CD14-positive monocyte (primary cell): ENCODE measurements around the gene IFI44L. TPM values are rescaled to one million over a fixed set of nuclear protein-coding genes. Genes with fewer than 3 reads are reported as not detected.

Experiments
- DNase-seq, 3 donors: peaks; one replicate each; pipeline ENCODE4 v3.0.0-alpha.2; 2011 to 2022
- H2AFZ ChIP-seq: 2 replicates; pipeline ENCODE4 v1.6.0; 2012; ENCODE audit warnings: mild to moderate bottlenecking, low read depth, low read length, inconsistent platforms; ENCODE audit not compliant: insufficient read depth, poor library complexity, severe bottlenecking
- H3K27ac ChIP-seq, 2 donors: 1 replicate in 1 of 2; 2 replicates in 1 of 2; pipeline ENCODE4 v1.5.1; 2012 to 2013; ENCODE audit warnings: low read length in 2 of 2, control low read depth in 1 of 2, inconsistent platforms in 1 of 2, low read depth in 1 of 2, mild to moderate bottlenecking in 1 of 2
- H3K27me3 ChIP-seq, 2 donors: one replicate each; pipeline versions ENCODE4 v1.6.0 to v1.6.1; 2011 to 2013; ENCODE audit warnings: low read length in 2 of 2; ENCODE audit not compliant: control insufficient read depth in 2 of 2, insufficient read depth in 2 of 2
- H3K36me3 ChIP-seq, 2 donors: replicated peaks in 1 of 2; 1 replicate in 1 of 2; 2 replicates in 1 of 2; pipeline versions ENCODE4 v1.5.1 to v1.6.1; 2012 to 2013; ENCODE audit warnings: low read length in 2 of 2, control low read depth in 1 of 2, inconsistent platforms in 1 of 2, mild to moderate bottlenecking in 1 of 2; ENCODE audit not compliant: insufficient read depth in 2 of 2, control insufficient read depth in 1 of 2
- H3K4me1 ChIP-seq, 2 donors: 1 replicate in 1 of 2; 2 replicates in 1 of 2; pipeline versions ENCODE4 v1.5.1 to v1.6.1; 2012 to 2013; ENCODE audit warnings: low read length in 2 of 2, control low read depth in 1 of 2, inconsistent platforms in 1 of 2, mild to moderate bottlenecking in 1 of 2, moderate library complexity in 1 of 2; ENCODE audit not compliant: insufficient read depth in 2 of 2, control insufficient read depth in 1 of 2
- H3K4me2 ChIP-seq: replicated peaks from 2 replicates; pipeline ENCODE3; 2012; ENCODE audit warnings: low read length, moderate library complexity, mild to moderate bottlenecking; ENCODE audit not compliant: poor library complexity, severe bottlenecking; ENCODE audit errors: extremely low read depth
- H3K4me3 ChIP-seq, 3 experiments: fragments of 200-600 bp in 1 of 3; sonication (generic) in 1 of 3; replicated peaks in 1 of 3; 1 replicate in 2 of 3; 2 replicates in 1 of 3; pipeline ENCODE4 v1.5.1; 2011 to 2013; ENCODE audit warnings: low read length in 3 of 3, mild to moderate bottlenecking in 3 of 3, control low read depth in 2 of 3, low read depth in 2 of 3, inconsistent platforms in 1 of 3, moderate library complexity in 1 of 3
- H3K79me2 ChIP-seq: 2 replicates; pipeline ENCODE4 v1.6.0; 2012; ENCODE audit warnings: mild to moderate bottlenecking, control low read depth, inconsistent platforms, low read length, moderate library complexity; ENCODE audit not compliant: insufficient read depth
- H3K9ac ChIP-seq: 2 replicates; pipeline ENCODE4 v1.6.0; 2017; ENCODE audit warnings: low read length, mild to moderate bottlenecking; ENCODE audit not compliant: insufficient read depth, poor library complexity, severe bottlenecking
- H3K9me3 ChIP-seq, 2 donors: replicated peaks in 1 of 2; 1 replicate in 1 of 2; 2 replicates in 1 of 2; pipeline versions ENCODE4 v1.5.1 to v1.6.1; 2012 to 2013; ENCODE audit warnings: low read length in 2 of 2, control low read depth in 1 of 2; ENCODE audit not compliant: control insufficient read depth in 1 of 2, insufficient read depth in 1 of 2
- H4K20me1 ChIP-seq: 2 replicates; pipeline ENCODE4 v1.6.0; 2012; ENCODE audit warnings: mild to moderate bottlenecking, low read length, control low read depth, moderate library complexity; ENCODE audit not compliant: insufficient read depth
- H3K27ac Mint-ChIP-seq, 7 donors: one replicate each; pipeline ENCODE4 v1.8.0; 2020; ENCODE audit warnings: mild to moderate bottlenecking in 7 of 7, mixed read lengths in 7 of 7, moderate library complexity in 6 of 7, inconsistent platforms in 2 of 7
- H3K27me3 Mint-ChIP-seq, 3 donors: one replicate each; pipeline ENCODE4 v1.8.0; 2021 to 2022; ENCODE audit warnings: low read depth in 3 of 3, mild to moderate bottlenecking in 3 of 3, mixed read lengths in 3 of 3, moderate library complexity in 3 of 3, inconsistent platforms in 1 of 3
- H3K36me3 Mint-ChIP-seq, 2 donors: one replicate each; pipeline ENCODE4 v1.8.0; 2020; ENCODE audit warnings: mixed read lengths in 2 of 2, inconsistent platforms in 1 of 2, mild to moderate bottlenecking in 1 of 2
- H3K4me1 Mint-ChIP-seq: one replicate; pipeline ENCODE4 v1.8.0; 2020; ENCODE audit warnings: mild to moderate bottlenecking, mixed read lengths
- H3K4me3 Mint-ChIP-seq, 2 donors: one replicate each; pipeline ENCODE4 v1.8.0; 2020; ENCODE audit warnings: mild to moderate bottlenecking in 2 of 2, mixed read lengths in 2 of 2, moderate library complexity in 1 of 2
- H3K9me3 Mint-ChIP-seq, 7 donors: one replicate each; pipeline ENCODE4 v1.8.0; 2020 to 2022; ENCODE audit warnings: mixed read lengths in 7 of 7, mild to moderate bottlenecking in 6 of 7, moderate library complexity in 6 of 7, inconsistent platforms in 2 of 7
- WGBS: methylation state at CpG from one replicate; pipeline ENCODE4 v1.1.5; 2013; ENCODE audit warnings: missing lambda C conversion rate; ENCODE audit not compliant: insufficient coverage; 5-methylcytosine and 5-hydroxymethylcytosine counted together
- intact Hi-C, 2 donors: fragments of 100-400 bp; cut with micrococcal nuclease; formaldehyde crosslinking; loops; one replicate each; pipeline versions ENCODE4 v1.15.0 to v1.15.1; 2023
- polyA minus RNA-seq: library from RNA; depleted of rRNA, polyadenylated mRNA; stranded (reverse); fragments of >200 nt; gene quantifications from 2 replicates; pipeline ENCODE4 v1.2.3, GENCODE V29; 2012
- polyA plus RNA-seq, 3 donors: library from polyadenylated mRNA; depleted of rRNA in 1 of 3; unstranded in 2 of 3; stranded (reverse) in 1 of 3; fragments of 300-500 nt in 2 of 3; fragments of >200 nt in 1 of 3; fragmentation: Illumina TruSeq in 2 of 3; gene quantifications; 1 replicate in 2 of 3; 2 replicates in 1 of 3; pipeline ENCODE4 v1.2.3, GENCODE V29; 2012 to 2021
- total RNA-seq, 12 experiments: library from RNA in 1 of 12; stranded (reverse) in 1 of 12; fragments of 120-200 nt in 1 of 12; gene quantifications; one replicate each; pipeline ENCODE4 v1.2.4 and lab custom pipeline; 2013 to 2026; ENCODE audit warnings: mixed read lengths in 6 of 12, inconsistent platforms in 1 of 12
- TF ChIP-seq, protein P1 (sequence below): fragments of 200-600 bp; IDR thresholded peaks from one replicate; pipeline ENCODE4 v1.8.0; 2022; ENCODE audit warnings: antibody characterized with exemption, mild to moderate bottlenecking

IFI44L gene
- 37.7 TPM for total RNA-seq (2013)
- polyA plus RNA-seq (10 to 100 TPM in 2 of 3 donors, 1 to 10 TPM in 1; 8.6 to 17.4 (median 11.0) TPM), polyA minus RNA-seq (6.7 and 13.6 TPM in 2 replicates), total RNA-seq (lab: John Stamatoyannopoulos, UW) (11.9 to 280 (median 47.1) reads per million in 11 experiments)

DNA sequence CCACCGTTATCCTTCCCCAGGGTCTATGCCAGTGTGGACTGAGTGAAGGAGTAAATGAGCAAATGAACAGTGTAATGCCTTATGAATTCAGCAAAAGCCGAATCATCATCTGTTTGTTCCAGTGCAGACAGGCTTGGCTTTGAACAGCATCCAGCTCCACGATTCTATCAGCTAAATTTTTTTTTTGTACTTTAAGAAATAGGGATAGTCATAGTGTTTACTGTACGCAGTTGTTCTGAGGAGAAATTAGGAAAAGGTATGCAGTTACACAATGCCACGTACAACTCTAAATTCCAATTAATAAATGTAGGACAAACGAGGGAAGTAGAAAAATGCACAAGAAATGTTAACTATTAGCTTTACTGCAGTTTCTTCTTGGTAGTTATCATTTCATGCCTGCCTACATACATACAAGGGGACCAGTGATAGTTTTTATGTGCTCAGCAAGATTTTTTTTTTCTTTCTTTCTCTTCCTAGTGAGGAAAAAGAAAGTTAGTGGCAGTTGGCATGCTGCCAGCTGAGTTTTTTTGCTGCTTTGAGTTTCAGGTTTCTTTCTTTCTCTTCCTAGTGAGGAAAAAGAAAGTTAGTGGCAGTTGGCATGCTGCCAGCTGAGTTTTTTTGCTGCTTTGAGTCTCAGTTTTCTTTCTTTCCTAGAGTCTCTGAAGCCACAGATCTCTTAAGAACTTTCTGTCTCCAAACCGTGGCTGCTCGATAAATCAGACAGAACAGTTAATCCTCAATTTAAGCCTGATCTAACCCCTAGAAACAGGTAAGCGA is at the start of gene IFI44L:
TSS of gene IFI44L (plus strand) at position 646 of the 777 bp plus-strand sequence. CDS start 7,468 bp downstream, outside the sequence.
- Mint-ChIP-seq H3K4me3 (peak within 1 kb of the TSS; percentile 47 to 91), H3K27me3 (no peaks in the 10 kb centered on the region), H3K4me1 (peaks cover 35% of the 10 kb centered on the region), H3K36me3 (peaks cover 0 to 3% of the 10 kb centered on the region in 2 donors), H3K9me3 (no peaks in the 10 kb centered on the region), H3K27ac (peak within 1 kb of the TSS in 6 of 7 donors; percentile 23 to 85 (median 58))
- Histone ChIP-seq H3K4me1 (peaks cover 20 to 30% of the 10 kb centered on the region in 2 donors), H3K4me2 (peak within 1 kb of the TSS; percentile 78), H3K79me2 (no peaks in the 10 kb centered on the region), H3K4me3 (peak within 1 kb of the TSS; percentile 45 to 97 (median 76)), H2AFZ (peak within 1 kb of the TSS; percentile 61), H3K27ac (peak within 1 kb of the TSS in 1 of 2 donors; percentile 77), H3K36me3 (no peaks in the 10 kb centered on the region), H3K9me3 (no peaks in the 10 kb centered on the region), H4K20me1 (no peaks in the 10 kb centered on the region), H3K9ac (peak within 1 kb of the TSS; percentile 45), H3K27me3 (no peaks in the 10 kb centered on the region)
- TF ChIP-seq, protein P1, sequence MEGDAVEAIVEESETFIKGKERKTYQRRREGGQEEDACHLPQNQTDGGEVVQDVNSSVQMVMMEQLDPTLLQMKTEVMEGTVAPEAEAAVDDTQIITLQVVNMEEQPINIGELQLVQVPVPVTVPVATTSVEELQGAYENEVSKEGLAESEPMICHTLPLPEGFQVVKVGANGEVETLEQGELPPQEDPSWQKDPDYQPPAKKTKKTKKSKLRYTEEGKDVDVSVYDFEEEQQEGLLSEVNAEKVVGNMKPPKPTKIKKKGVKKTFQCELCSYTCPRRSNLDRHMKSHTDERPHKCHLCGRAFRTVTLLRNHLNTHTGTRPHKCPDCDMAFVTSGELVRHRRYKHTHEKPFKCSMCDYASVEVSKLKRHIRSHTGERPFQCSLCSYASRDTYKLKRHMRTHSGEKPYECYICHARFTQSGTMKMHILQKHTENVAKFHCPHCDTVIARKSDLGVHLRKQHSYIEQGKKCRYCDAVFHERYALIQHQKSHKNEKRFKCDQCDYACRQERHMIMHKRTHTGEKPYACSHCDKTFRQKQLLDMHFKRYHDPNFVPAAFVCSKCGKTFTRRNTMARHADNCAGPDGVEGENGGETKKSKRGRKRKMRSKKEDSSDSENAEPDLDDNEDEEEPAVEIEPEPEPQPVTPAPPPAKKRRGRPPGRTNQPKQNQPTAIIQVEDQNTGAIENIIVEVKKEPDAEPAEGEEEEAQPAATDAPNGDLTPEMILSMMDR = no peak
- intact Hi-C loops = loop anchor here (2.0 to 5.0 kb wide), 2 partner anchors 52 to 55 kb away; no protein-coding TSS in a partner anchor
- peak in 2 of 3 donors; percentile 3 to 34 for DNase-seq
- 40% methylated on average over 1 of the region's 9 CpGs for WGBS

DNA sequence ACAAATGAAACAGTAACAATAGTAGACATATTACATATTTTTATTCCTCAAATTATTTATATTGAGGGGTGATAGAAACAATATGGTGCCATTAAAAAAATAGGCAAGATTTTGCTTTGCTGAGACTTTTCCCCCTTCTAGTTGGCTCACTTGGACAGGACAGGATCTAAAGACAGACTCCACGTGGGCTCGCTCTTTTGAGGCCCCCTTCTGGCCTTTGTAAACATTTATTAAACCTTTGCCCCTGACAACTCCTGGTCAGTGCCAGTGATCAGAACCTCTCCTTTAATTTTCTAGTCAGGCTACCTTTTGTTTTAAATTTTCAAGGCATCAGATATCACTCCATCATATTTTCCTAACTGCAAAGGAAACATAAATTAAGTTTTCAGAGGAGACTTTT is 49.7 kb upstream of the IFI44L start:
- H3K27ac ChIP-seq = no peak overlapping the region
- no peak for DNase-seq
- peaks cover 0 to 4% (median 0%) of the 10 kb centered on the region in 7 donors for H3K9me3 Mint-ChIP-seq
- no peaks in the 10 kb centered on the region for H3K27me3 ChIP-seq
- no peak overlapping the region for H3K4me3 ChIP-seq
- H3K4me2 ChIP-seq = no peak overlapping the region
- no peaks in the 10 kb centered on the region for H3K9me3 ChIP-seq
- H2AFZ ChIP-seq = no peak overlapping the region
- H3K4me1 ChIP-seq = no peaks in the 10 kb centered on the region
- no peak overlapping the region for H3K9ac ChIP-seq
- TF ChIP-seq, protein P1 = no peak
- no peaks in the 10 kb centered on the region for H3K4me1 Mint-ChIP-seq
- H3K36me3 Mint-ChIP-seq = no peaks in the 10 kb centered on the region
- H4K20me1 ChIP-seq = no peaks in the 10 kb centered on the region
- 93% methylated on average over 2 of the region's 2 CpGs for WGBS
- H3K27ac Mint-ChIP-seq = no peak overlapping the region
- H3K4me3 Mint-ChIP-seq = no peak overlapping the region
- H3K79me2 ChIP-seq = no peaks in the 10 kb centered on the region
- peaks cover 0 to 2% (median 0%) of the 10 kb centered on the region in 3 donors for H3K27me3 Mint-ChIP-seq
- H3K36me3 ChIP-seq = no peaks in the 10 kb centered on the region
- intact Hi-C loops = no loop called here
